K562 treated with DMSO at 1 percent for 12 hours (cell line): ENCODE measurements around the gene CCDC152. TPM values are rescaled to one million over a fixed set of nuclear protein-coding genes. Genes with fewer than 3 reads are reported as not detected.

ENCODE experiments used
- total RNA-seq: library from RNA; unstranded; fragments of 300-600 nt; gene quantifications from 2 replicates; pipeline ENCODE4 v1.2.3, GENCODE V29; 2022; ENCODE audit not compliant: insufficient read depth

Gene CCDC152, protein sequence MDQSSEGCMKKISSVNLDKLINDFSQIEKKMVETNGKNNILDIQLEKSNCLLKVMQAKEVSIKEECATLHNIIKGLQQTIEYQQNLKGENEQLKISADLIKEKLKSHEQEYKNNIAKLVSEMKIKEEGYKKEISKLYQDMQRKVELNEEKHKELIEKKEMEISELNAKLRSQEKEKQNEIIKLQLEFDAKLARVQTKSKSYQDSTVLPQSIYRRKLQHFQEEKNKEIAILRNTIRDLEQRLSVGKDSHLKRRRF
- 4.2 and 8.2 TPM in 2 replicates for total RNA-seq

DNA sequence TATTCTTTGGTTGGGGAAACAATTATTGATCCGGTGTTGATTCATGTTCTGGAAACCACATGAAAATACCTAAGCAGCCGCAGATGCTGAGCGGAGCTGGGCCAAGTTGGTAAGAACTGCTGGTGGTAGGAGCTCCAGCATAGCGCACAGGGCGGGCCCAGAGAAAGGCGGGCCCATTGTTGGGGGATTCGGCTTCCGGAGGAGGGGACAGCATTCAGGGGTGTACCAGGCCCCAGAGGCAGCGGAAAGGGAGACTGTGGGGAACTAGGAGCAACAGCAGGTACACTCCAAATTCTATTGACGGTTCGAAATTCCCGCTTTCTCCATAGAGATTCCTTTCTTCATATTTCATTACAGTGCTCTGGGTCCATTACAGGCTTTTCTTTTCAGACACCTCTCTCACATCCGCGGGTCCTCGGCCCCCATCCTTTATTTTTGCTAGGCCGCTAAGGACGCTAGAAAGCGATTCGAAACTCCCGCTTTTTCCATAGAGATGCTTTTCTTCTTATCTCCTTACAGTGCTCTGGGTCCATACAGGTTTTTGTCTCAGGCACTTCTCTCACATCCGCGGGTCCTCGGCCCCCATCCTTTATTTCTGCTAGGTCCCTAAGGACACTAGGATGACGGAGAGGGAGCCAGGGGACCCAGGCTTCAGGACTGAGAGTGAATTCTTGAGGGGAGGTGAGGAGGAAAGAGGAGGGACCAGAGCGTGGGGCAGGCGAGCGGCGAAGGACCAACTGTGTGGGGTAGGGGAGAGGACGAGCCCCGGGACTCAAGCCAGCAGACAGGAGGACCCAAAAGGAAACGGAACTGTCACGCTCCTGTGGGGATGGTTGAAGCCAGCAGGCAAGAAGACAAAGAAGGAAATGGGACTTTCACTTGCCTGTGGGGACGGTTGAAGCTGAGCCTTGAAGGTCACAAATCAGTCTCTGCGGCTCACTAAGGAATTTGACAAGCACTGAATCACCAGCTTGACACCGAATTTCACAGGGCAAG lies at the start of gene CCDC152:
CCDC152 (plus strand) TSS at position 213 of the 996 bp plus-strand sequence. CDS start 2,304 bp downstream, outside the sequence.

DNA sequence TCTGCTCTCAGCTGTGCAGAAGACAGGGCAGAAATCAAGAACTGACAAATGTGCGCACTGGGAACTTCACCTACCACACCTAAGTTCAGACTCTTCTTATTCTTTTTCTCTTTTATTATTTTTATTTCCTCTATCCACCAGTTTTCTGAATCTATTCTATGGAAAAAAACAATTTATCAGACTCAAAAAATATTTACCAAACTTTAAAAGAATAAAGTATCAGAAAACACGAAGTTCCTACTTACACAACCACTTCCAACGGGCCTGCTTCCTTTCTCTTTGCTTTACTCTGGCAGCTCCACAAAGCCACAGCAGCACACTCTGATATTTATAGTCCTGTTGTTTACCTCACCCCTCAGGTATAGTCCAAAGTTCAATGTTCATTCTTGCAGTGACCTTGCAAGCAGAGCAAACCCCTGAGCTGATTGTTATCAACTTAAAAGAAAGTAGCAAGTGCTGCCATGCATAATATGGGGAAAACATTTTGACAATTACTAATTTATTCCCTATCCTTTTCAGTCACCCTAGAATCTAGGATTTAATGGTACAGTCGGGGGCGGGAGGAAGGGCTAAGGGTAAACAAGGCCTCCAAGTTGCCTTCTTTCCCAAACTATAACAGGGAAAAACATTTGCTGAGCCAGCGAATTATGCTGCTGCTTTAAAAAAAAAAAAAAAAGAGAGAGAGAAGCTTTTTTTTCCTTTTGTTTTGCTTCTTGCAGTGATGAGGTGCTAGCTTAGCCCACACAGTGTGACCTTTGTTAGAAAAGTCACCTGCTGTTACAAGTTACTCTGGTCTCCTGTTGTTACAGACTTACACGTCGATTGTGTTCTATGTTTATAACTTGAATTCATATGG lies 55.2 kb downstream of the CCDC152 start, which contains the start of gene SELENOP:
SELENOP (minus strand) TSS at position 302 of the 856 bp plus-strand sequence. CDS start 3,539 bp downstream, outside the sequence.

Other genes starting within 250 kb of the CCDC152 start
- 10.2 and 14.8 TPM in 2 replicates for gene SELENOP, start 55.1 kb downstream of the CCDC152 start, total RNA-seq